Measurements from ENCODE around the gene VKORC1. TPM values are rescaled to one million over a fixed set of nuclear protein-coding genes. Genes with fewer than 3 reads are reported as not detected.

VKORC1 gene
- polyA plus RNA-seq, 1 of the 3 experiments (the other 2 are of a cell fraction) = 434 TPM

- Histone ChIP-seq H3K27me3 (ENCODE audit: insufficient read depth) (no peaks in the 10 kb centered on the region), H3K4me1 (ENCODE audit: control insufficient read depth in 1 of 2, insufficient read depth in 2 of 2, low read depth in 1 of 2, low read length in 1 of 2) (peaks cover 5 to 14% of the 10 kb centered on the region in 2 experiments; a peak in 3 of 4 replicates), H3K9ac (peak overlapping the region; percentile 95), H4K20me1 (ENCODE audit: insufficient read depth) (no peaks in the 10 kb centered on the region), H3K9me2 (no peaks in the 10 kb centered on the region), H3K9me3 (no peaks in the 10 kb centered on the region), H3K4me3 (ENCODE audit: low read depth in 2 of 2, low read length in 1 of 2) (peak overlapping the region; percentile 90 to 95), H3K36me3 (replicated peaks in 1 of 2; ENCODE audit: control insufficient read depth in 1 of 2, insufficient read depth in 2 of 2, low read length in 1 of 2) (peaks cover 11 to 18% of the 10 kb centered on the region in 2 experiments), H3K79me2 (ENCODE audit: insufficient read depth) (peaks cover 87% of the 10 kb centered on the region), H2AFZ (ENCODE audit: low read depth) (peak overlapping the region; percentile 83), H3F3A (replicated peaks; ENCODE audit: insufficient read depth) (peaks cover 7% of the 10 kb centered on the region), H3K4me2 (peak overlapping the region; percentile 93), H3K27ac (ENCODE audit: low read depth in 2 of 2, low read length in 1 of 2) (peak overlapping the region; percentile 93 to 95)
- peak; percentile 62 for DNase-seq
- TF ChIP-seq MXI1 (IDR thresholded peaks at IDR 0.05; ENCODE audit: low read depth, low read length) (no peak), YY1 (IDR thresholded peaks at IDR 0.05; ENCODE audit: low read depth) (no peak), RXRA (IDR thresholded peaks at IDR 0.05; ENCODE audit: borderline replicate concordance, low read depth) (no peak), EZH2phosphoT487 (IDR thresholded peaks at IDR 0.05; ENCODE audit: borderline replicate concordance, low read depth) (no peak), SMC3 (IDR thresholded peaks at IDR 0.05; ENCODE audit: low read depth, low read length) (no peak), TEAD4 (IDR thresholded peaks at IDR 0.05; ENCODE audit: borderline replicate concordance, insufficient read depth) (no peak), RAD21 (IDR thresholded peaks at IDR 0.05; ENCODE audit: low read length) (no peak), CHD2 (IDR thresholded peaks at IDR 0.05; ENCODE audit: low read length, partially characterized antibody) (no peak), ELF1 (IDR thresholded peaks at IDR 0.05) (no peak), SIN3A (IDR thresholded peaks at IDR 0.05; ENCODE audit: borderline replicate concordance, low read depth, low read length) (no peak), TCF12 (IDR thresholded peaks at IDR 0.05) (no peak), CTCF (IDR thresholded peaks at IDR 0.05) (no peak), IRF3 (IDR thresholded peaks at IDR 0.05; ENCODE audit: low read depth, low read length) (no peak)
- WGBS (ENCODE audit: low lambda C conversion rate) = 2% methylated on average over 23 of the region's 27 CpGs
- CTCF ChIA-PET = interaction anchor here (1.0 to 4.3 kb wide), 5 partner anchors 16 to 119 kb away, joined by 3 to 19 read pairs (median 3); partner anchors contain the start of gene PRSS53
- POLR2A ChIA-PET = interaction anchor here (0.6 to 2.7 kb wide), 4 partner anchors 39 to 107 kb away, joined by 3 to 15 read pairs (median 10); partner anchors contain the start of genes FUS, KAT8 and STX4
Measured at GRCh38 chr16:31072540-31073141, 22.0 kb downstream of the VKORC1 start.

- peak overlapping the region; percentile 93 to 95 for H3K27ac ChIP-seq (ENCODE audit: low read depth in 2 of 2, low read length in 1 of 2)
- DNase-seq = no peak
- 12% methylated on average over 4 of the region's 4 CpGs for WGBS (ENCODE audit: low lambda C conversion rate)
- H3K79me2 ChIP-seq (ENCODE audit: insufficient read depth) = peaks cover 87% of the 10 kb centered on the region
- peak overlapping the region; percentile 90 to 95 for H3K4me3 ChIP-seq (ENCODE audit: low read depth in 2 of 2, low read length in 1 of 2)
- ChIA-PET CTCF (interaction anchor here (1.0 to 1.5 kb wide), 4 partner anchors 17 to 75 kb away, joined by 3 to 6 read pairs (median 3); partner anchors contain the start of gene PRSS53), POLR2A (interaction anchor here (2.7 kb wide), 1 partner anchor 108 kb away, joined by 15 read pairs; the partner anchor contains the start of gene FUS)
- no peaks in the 10 kb centered on the region for H3K9me2 ChIP-seq
- peaks cover 4 to 10% of the 10 kb centered on the region in 2 experiments for H3K36me3 ChIP-seq (replicated peaks in 1 of 2; ENCODE audit: control insufficient read depth in 1 of 2, insufficient read depth in 2 of 2, low read length in 1 of 2)
- peaks cover 5 to 14% of the 10 kb centered on the region in 2 experiments; a peak in 3 of 4 replicates for H3K4me1 ChIP-seq (ENCODE audit: control insufficient read depth in 1 of 2, insufficient read depth in 2 of 2, low read depth in 1 of 2, low read length in 1 of 2)
- H3K27me3 ChIP-seq (ENCODE audit: insufficient read depth) = no peaks in the 10 kb centered on the region
- H3K4me2 ChIP-seq = peak overlapping the region; percentile 93
- H3K9me3 ChIP-seq = no peaks in the 10 kb centered on the region
- H4K20me1 ChIP-seq (ENCODE audit: insufficient read depth) = no peaks in the 10 kb centered on the region
- H3K9ac ChIP-seq = peak overlapping the region; percentile 95
- H3F3A ChIP-seq (replicated peaks; ENCODE audit: insufficient read depth) = peaks cover 9% of the 10 kb centered on the region
- no peak overlapping the region for H2AFZ ChIP-seq (ENCODE audit: low read depth)
- TF ChIP-seq ZBTB33 (IDR thresholded peaks at IDR 0.05; ENCODE audit: borderline replicate concordance, low read depth) (no peak), EZH2phosphoT487 (IDR thresholded peaks at IDR 0.05; ENCODE audit: borderline replicate concordance, low read depth) (no peak), FOXM1 (IDR thresholded peaks at IDR 0.05; ENCODE audit: low read depth) (no peak), EP300 (IDR thresholded peaks at IDR 0.05; ENCODE audit: borderline replicate concordance in 1 of 2, low read depth in 1 of 2, low read length in 1 of 2) (no peak), ELF1 (IDR thresholded peaks at IDR 0.05) (no peak), RCOR1 (IDR thresholded peaks at IDR 0.05; ENCODE audit: low read length) (no peak), RFX5 (IDR thresholded peaks at IDR 0.05; ENCODE audit: low read length) (no peak), TAF1 (IDR thresholded peaks at IDR 0.05; ENCODE audit: borderline replicate concordance, low read depth, low read length) (no peak), GABPA (IDR thresholded peaks at IDR 0.05; ENCODE audit: low read depth) (no peak), MEF2A (IDR thresholded peaks at IDR 0.05; ENCODE audit: borderline replicate concordance, low read depth) (no peak)
Measured at GRCh38 chr16:31071861-31072260, 22.7 kb downstream of the VKORC1 start.

Measured in SK-N-SH (cell line).